Neural crest cell (in vitro differentiated cells): ENCODE results near the gene SLC38A9. TPM values are rescaled to one million over a fixed set of nuclear protein-coding genes. Genes with fewer than 3 reads are reported as not detected.

Source experiments
- DNase-seq: peaks from one replicate; pipeline ENCODE4 v3.0.0; 2021; ENCODE audit warnings: low read depth, mixed read lengths, low spot score
- H3K27ac Mint-ChIP-seq: one replicate; pipeline ENCODE4 v1.8.0; 2021; ENCODE audit warnings: mild to moderate bottlenecking, mixed read lengths; ENCODE audit not compliant: unreplicated experiment
- H3K27me3 Mint-ChIP-seq: 2 replicates; pipeline ENCODE4 v1.8.0; 2021; ENCODE audit warnings: low read depth, mild to moderate bottlenecking, mixed read lengths
- H3K36me3 Mint-ChIP-seq: 2 replicates; pipeline ENCODE4 v1.8.0; 2021; ENCODE audit warnings: low read depth, mild to moderate bottlenecking, mixed read lengths
- H3K4me1 Mint-ChIP-seq: 2 replicates; pipeline ENCODE4 v1.8.0; 2021; ENCODE audit warnings: mixed read lengths
- H3K4me3 Mint-ChIP-seq: one replicate; pipeline ENCODE4 v1.8.0; 2021; ENCODE audit warnings: mild to moderate bottlenecking, mixed read lengths
- H3K9me3 Mint-ChIP-seq: 2 replicates; pipeline ENCODE4 v1.8.0; 2021; ENCODE audit warnings: mixed read lengths
- total RNA-seq: library from RNA; stranded (reverse); gene quantifications from 2 replicates; pipeline ENCODE4 v1.2.1, GENCODE V29; 2021
- TF ChIP-seq, protein P1 (sequence below): fragments of 200-600 bp; sonication (generic); conservative IDR thresholded peaks from 2 replicates; pipeline ENCODE4 v1.5.0; 2021; ENCODE audit warnings: antibody characterized with exemption, mild to moderate bottlenecking

The SLC38A9 gene
- total RNA-seq, 1 donor from 2014 or later, result 25.3 TPM

- H3K27ac Mint-ChIP-seq, result peak overlapping the region; percentile 77
- H3K27me3 Mint-ChIP-seq, result no peaks in the 10 kb centered on the region
- H3K4me3 Mint-ChIP-seq, result peak overlapping the region; percentile 59
- DNase-seq, result no peak
- H3K9me3 Mint-ChIP-seq, result no peaks in the 10 kb centered on the region
- TF ChIP-seq, protein P1, sequence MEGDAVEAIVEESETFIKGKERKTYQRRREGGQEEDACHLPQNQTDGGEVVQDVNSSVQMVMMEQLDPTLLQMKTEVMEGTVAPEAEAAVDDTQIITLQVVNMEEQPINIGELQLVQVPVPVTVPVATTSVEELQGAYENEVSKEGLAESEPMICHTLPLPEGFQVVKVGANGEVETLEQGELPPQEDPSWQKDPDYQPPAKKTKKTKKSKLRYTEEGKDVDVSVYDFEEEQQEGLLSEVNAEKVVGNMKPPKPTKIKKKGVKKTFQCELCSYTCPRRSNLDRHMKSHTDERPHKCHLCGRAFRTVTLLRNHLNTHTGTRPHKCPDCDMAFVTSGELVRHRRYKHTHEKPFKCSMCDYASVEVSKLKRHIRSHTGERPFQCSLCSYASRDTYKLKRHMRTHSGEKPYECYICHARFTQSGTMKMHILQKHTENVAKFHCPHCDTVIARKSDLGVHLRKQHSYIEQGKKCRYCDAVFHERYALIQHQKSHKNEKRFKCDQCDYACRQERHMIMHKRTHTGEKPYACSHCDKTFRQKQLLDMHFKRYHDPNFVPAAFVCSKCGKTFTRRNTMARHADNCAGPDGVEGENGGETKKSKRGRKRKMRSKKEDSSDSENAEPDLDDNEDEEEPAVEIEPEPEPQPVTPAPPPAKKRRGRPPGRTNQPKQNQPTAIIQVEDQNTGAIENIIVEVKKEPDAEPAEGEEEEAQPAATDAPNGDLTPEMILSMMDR, result no peak
- no peaks in the 10 kb centered on the region for H3K36me3 Mint-ChIP-seq
- peaks cover 63% of the 10 kb centered on the region for H3K4me1 Mint-ChIP-seq
Measured at GRCh38 chr5:55600497-55601203, 111.5 kb downstream of the SLC38A9 start.

- DNase-seq, result no peak
- peak overlapping the region; percentile 53 for H3K27ac Mint-ChIP-seq
- H3K4me1 Mint-ChIP-seq, result peaks cover 63% of the 10 kb centered on the region
- TF ChIP-seq, protein P1, result no peak
- H3K36me3 Mint-ChIP-seq, result no peaks in the 10 kb centered on the region
- no peaks in the 10 kb centered on the region for H3K9me3 Mint-ChIP-seq
- peak overlapping the region; percentile 0 for H3K4me3 Mint-ChIP-seq
- H3K27me3 Mint-ChIP-seq, result no peaks in the 10 kb centered on the region
Measured at GRCh38 chr5:55600086-55600485, 112.0 kb downstream of the SLC38A9 start.

- TF ChIP-seq, protein P1, result no peak
- H3K4me3 Mint-ChIP-seq, result no peak overlapping the region
- DNase-seq, result no peak
- peaks cover 58% of the 10 kb centered on the region for H3K4me1 Mint-ChIP-seq
- no peaks in the 10 kb centered on the region for H3K27me3 Mint-ChIP-seq
- no peaks in the 10 kb centered on the region for H3K9me3 Mint-ChIP-seq
- no peaks in the 10 kb centered on the region for H3K36me3 Mint-ChIP-seq
- H3K27ac Mint-ChIP-seq, result no peak overlapping the region
Measured at GRCh38 chr5:55599148-55600050, 112.7 kb downstream of the SLC38A9 start.

- TF ChIP-seq, protein P1, result no peak
- no peak for DNase-seq
- peaks cover 37% of the 10 kb centered on the region for H3K4me1 Mint-ChIP-seq
- H3K27ac Mint-ChIP-seq, result no peak overlapping the region
- no peaks in the 10 kb centered on the region for H3K36me3 Mint-ChIP-seq
- no peaks in the 10 kb centered on the region for H3K27me3 Mint-ChIP-seq
- H3K4me3 Mint-ChIP-seq, result no peak overlapping the region
- no peaks in the 10 kb centered on the region for H3K9me3 Mint-ChIP-seq
Measured at GRCh38 chr5:55597014-55597981, 114.8 kb downstream of the SLC38A9 start.

DNA sequence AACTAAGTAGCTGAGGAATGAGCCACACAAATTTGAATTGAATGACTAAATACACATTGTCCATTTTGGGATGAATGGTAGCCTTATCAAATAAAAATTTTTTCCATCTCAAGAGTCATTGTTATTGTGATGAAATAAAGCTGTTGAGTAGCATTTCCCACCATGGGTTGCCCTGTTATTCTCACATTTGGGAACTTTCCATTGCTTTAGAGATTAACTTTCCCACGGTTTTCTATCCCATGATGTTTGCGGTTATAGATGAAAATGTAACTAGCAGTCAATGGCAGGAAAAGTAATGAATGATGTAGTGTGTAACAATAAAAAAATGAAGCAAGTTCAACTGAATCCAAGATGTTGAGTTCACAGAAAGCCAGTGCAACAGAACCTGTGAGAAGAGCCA, 117.5 kb downstream of the SLC38A9 start:
- H3K4me1 Mint-ChIP-seq, result peaks cover 13% of the 10 kb centered on the region
- H3K27me3 Mint-ChIP-seq, result no peaks in the 10 kb centered on the region
- no peaks in the 10 kb centered on the region for H3K36me3 Mint-ChIP-seq
- no peaks in the 10 kb centered on the region for H3K9me3 Mint-ChIP-seq
- no peak overlapping the region for H3K27ac Mint-ChIP-seq
- no peak for DNase-seq
- H3K4me3 Mint-ChIP-seq, result no peak overlapping the region
- TF ChIP-seq, protein P1, result no peak
